Glutamatergic neuron (in vitro differentiated cells): ENCODE data around the gene PHETA1. TPM values are rescaled to one million over a fixed set of nuclear protein-coding genes. Genes with fewer than 3 reads are reported as not detected.
A peak's percentile ranks its signal among the peaks of the same experiment; 100 is the strongest.

Experiments used
- DNase-seq: peaks from one replicate; pipeline ENCODE4 v3.0.0; 2022
- H3K27ac Mint-ChIP-seq: one replicate; pipeline ENCODE4 v1.8.0; 2020; ENCODE audit warnings: mild to moderate bottlenecking, mixed read lengths, inconsistent platforms; ENCODE audit not compliant: unreplicated experiment
- H3K27me3 Mint-ChIP-seq: one replicate; pipeline ENCODE4 v1.8.0; 2020; ENCODE audit warnings: mild to moderate bottlenecking, moderate library complexity, mixed read lengths, inconsistent platforms; ENCODE audit not compliant: unreplicated experiment
- H3K36me3 Mint-ChIP-seq: one replicate; pipeline ENCODE4 v1.8.0; 2020; ENCODE audit warnings: mild to moderate bottlenecking, mixed read lengths, inconsistent platforms; ENCODE audit not compliant: unreplicated experiment
- H3K4me1 Mint-ChIP-seq: one replicate; pipeline ENCODE4 v1.8.0; 2020; ENCODE audit warnings: mild to moderate bottlenecking, low read depth, mixed read lengths, inconsistent platforms; ENCODE audit not compliant: unreplicated experiment
- H3K4me3 Mint-ChIP-seq: one replicate; pipeline ENCODE4 v1.8.0; 2020; ENCODE audit warnings: mild to moderate bottlenecking, mixed read lengths, inconsistent platforms; ENCODE audit not compliant: unreplicated experiment
- H3K9me3 Mint-ChIP-seq: one replicate; pipeline ENCODE4 v1.8.0; 2020; ENCODE audit warnings: mild to moderate bottlenecking, moderate library complexity, mixed read lengths, inconsistent platforms; ENCODE audit not compliant: unreplicated experiment
- CTCF ChIP-seq: fragments of 200-600 bp; sonication (generic); IDR thresholded peaks from one replicate; pipeline ENCODE4 v1.5.0; 2021; ENCODE audit not compliant: partially characterized antibody, unreplicated experiment
- total RNA-seq: library from RNA; stranded (reverse); fragmentation: NEBNext Ultra II Directional; extraction: Animal tissue kit (Norgen Biotek cat#: 25700); gene quantifications from one replicate; pipeline ENCODE4 v1.2.1, GENCODE V29; 2021; ENCODE audit not compliant: unreplicated experiment

The PHETA1 gene
- total RNA-seq, 1 donor from 2014 or later, result 33.2 TPM

- no peak overlapping the region for H3K4me3 Mint-ChIP-seq
- H3K4me1 Mint-ChIP-seq, result peaks cover 3% of the 10 kb centered on the region
- H3K27ac Mint-ChIP-seq, result no peak overlapping the region
- H3K36me3 Mint-ChIP-seq, result no peaks in the 10 kb centered on the region
- peaks cover 2% of the 10 kb centered on the region for H3K9me3 Mint-ChIP-seq
- TF ChIP-seq CTCF, result no peak
- DNase-seq, result no peak
- peaks cover 5% of the 10 kb centered on the region for H3K27me3 Mint-ChIP-seq
Observed at GRCh38 chr12:111334393-111334915, 34.4 kb downstream of the PHETA1 start.

GRCh38 chr12:111330800-111331752 is 37.8 kb downstream of the PHETA1 start:
- TF ChIP-seq CTCF, result peak; percentile 45
- Mint-ChIP-seq H3K4me3 (no peak overlapping the region), H3K27me3 (no peaks in the 10 kb centered on the region), H3K4me1 (no peaks in the 10 kb centered on the region), H3K36me3 (no peaks in the 10 kb centered on the region), H3K9me3 (peaks cover 6% of the 10 kb centered on the region), H3K27ac (no peak overlapping the region)
- no peak for DNase-seq

- H3K36me3 Mint-ChIP-seq, result no peaks in the 10 kb centered on the region
Observed at GRCh38 chr12:111328138-111328537, 40.8 kb downstream of the PHETA1 start.

GRCh38 chr12:111327474-111327873 is 41.4 kb downstream of the PHETA1 start:
- H3K27ac Mint-ChIP-seq, result no peak overlapping the region
- peaks cover 6% of the 10 kb centered on the region for H3K9me3 Mint-ChIP-seq
- no peak for TF ChIP-seq CTCF
- H3K36me3 Mint-ChIP-seq, result no peaks in the 10 kb centered on the region
- H3K4me3 Mint-ChIP-seq, result no peak overlapping the region
- no peak for DNase-seq
- H3K27me3 Mint-ChIP-seq, result no peaks in the 10 kb centered on the region
- H3K4me1 Mint-ChIP-seq, result no peaks in the 10 kb centered on the region

More at GRCh38 chr12:111328138-111328537, 40.8 kb downstream of the PHETA1 start:
- H3K4me3 Mint-ChIP-seq, result no peak overlapping the region
- no peak for DNase-seq
- no peaks in the 10 kb centered on the region for H3K4me1 Mint-ChIP-seq
- no peak overlapping the region for H3K27ac Mint-ChIP-seq
- peaks cover 6% of the 10 kb centered on the region for H3K9me3 Mint-ChIP-seq
- no peaks in the 10 kb centered on the region for H3K27me3 Mint-ChIP-seq
- TF ChIP-seq CTCF, result no peak
